ACHN (cell line): Measurements from ENCODE around the gene SYDE1.

Experiments used
- DNase-seq: peaks from one replicate; pipeline ENCODE4 v3.0.0-alpha.2; 2015
- in situ Hi-C: cut with HindIII; loops from 2 replicates; pipeline ENCODE4 v1.10.0; 2017; ENCODE audit warnings: low sequenced_read_pairs, low pct_ligation_motif_present, low pct_unique_long_range_greater_than_20kb

SYDE1 gene

DNA sequence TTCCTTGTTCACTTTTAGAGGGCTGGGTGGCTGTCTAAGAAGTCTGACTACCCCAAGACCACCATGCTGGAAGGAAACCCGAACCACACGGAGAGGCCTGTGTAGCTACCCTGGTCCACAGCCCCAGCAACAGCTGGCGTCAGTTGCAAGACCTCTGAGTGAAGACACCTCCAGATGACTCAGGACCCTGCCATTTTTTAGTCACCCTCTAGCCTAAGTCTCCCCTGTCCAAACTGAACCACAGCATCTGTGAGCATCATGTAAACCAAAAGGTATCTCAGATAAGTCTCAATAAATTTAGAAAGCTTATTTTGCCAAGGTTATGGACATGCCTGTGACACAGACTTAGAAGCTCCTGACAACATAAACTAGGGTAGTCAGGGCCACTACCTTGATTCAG is 2.2 kb upstream of the SYDE1 start:
- in situ Hi-C loops = no loop called here

DNA sequence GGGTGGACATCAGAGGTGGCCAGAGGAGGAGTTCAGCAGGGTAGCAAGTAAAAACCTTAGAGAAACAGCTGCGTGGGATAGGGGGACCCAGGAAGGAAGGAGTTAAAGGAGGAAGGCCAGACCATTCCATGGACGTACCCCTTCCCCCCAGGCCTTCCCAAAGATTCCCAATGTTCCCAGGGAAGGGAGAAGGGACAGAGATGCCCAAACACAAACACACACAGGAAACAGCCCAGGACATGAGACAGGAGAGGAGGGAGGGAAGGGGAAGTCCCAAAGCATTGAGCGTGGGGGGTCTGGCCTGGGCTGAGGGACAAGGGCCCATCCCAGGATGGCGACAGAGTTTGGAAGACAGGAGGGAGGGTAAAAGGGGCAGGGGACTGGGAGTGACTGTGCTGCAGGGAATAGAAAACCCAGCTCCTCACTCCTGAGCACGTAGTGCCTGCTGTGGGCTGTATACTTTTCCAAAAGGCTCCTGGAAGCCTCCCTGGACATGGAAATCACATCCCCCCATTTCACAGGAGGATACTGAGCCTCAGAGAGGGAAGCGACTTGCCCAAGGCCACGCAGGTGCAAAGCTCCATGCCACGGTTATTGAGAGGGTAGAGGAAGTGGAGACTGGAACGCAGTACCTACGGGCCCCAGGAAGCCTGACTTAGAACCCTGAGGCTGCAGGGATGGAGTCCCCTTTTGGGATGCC is 1.1 kb downstream of the SYDE1 start:
- DNase-seq = no peak
- in situ Hi-C loops = no loop called here

More for the DNA sequence above, 2.2 kb upstream of the SYDE1 start:
- no peak for DNase-seq

GRCh38 chr19:15108845-15109767 is 1.9 kb downstream of the SYDE1 start:
- in situ Hi-C loops = no loop called here
- DNase-seq = no peak

- DNase-seq = no peak
- in situ Hi-C loops = no loop called here
Measured at GRCh38 chr19:15109768-15110417, 2.7 kb downstream of the SYDE1 start.

DNA sequence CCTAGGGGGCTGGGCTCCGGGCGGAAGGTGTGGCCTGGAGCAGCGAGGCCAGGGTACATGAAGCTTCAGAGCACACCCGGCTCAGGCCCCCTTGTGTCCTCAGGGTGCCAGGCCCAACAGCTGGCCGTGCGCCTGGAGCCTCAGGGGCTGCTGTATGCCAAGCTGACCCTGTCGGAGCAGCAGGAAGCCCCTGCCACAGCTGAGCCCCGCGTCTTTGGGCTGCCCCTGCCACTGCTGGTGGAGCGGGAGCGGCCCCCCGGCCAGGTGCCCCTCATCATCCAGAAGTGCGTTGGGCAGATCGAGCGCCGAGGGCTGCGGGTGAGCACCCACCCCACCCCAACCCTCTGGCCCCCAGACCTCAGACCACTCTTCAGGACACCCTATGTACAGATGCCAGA is 3.2 kb downstream of the SYDE1 start:
- no peak for DNase-seq
- in situ Hi-C loops = no loop called here

- DNase-seq = no peak
- in situ Hi-C loops = no loop called here
Measured at GRCh38 chr19:15111758-15112157, 4.6 kb downstream of the SYDE1 start.

- DNase-seq = no peak
- in situ Hi-C loops = no loop called here
Measured at GRCh38 chr19:15112385-15112784, 5.2 kb downstream of the SYDE1 start.

DNA sequence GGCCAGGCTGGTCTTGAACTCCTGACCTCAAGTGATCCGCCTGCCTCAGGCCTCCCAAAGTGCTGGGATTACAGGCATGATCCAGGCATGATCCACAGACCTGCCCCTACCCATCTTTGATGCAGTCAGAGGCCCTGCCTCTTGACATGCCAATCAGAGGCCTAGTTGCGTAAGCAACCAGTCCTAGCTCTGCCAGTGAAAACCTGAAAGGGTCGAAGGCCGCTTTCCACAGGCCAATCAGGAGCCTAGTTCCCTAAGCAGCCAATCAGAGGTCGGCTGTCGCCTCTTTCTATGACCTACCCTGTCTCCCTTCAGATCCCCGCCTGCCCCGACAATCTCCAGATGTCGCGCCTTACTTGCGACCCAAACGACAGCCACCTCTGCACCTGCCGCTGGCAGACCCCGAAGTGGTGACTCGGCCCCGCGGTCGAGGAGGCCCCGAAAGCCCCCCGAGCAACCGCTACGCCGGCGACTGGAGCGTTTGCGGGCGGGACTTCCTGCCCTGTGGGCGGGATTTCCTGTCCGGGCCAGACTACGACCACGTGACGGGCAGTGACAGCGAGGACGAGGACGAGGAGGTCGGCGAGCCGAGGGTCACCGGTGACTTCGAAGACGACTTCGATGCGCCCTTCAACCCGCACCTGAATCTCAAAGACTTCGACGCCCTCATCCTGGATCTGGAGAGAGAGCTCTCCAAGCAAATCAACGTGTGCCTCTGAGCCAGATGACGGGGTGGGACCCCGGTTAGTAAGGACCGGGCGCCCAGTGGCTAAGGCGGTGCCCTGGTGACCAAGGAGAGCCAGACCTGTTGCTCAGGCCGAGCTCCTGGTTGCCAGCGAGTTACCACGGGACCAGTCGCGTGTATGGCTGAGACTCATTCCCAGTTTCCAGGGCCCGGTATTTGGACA is 6.3 kb downstream of the SYDE1 start:
- in situ Hi-C loops = no loop called here

DNA sequence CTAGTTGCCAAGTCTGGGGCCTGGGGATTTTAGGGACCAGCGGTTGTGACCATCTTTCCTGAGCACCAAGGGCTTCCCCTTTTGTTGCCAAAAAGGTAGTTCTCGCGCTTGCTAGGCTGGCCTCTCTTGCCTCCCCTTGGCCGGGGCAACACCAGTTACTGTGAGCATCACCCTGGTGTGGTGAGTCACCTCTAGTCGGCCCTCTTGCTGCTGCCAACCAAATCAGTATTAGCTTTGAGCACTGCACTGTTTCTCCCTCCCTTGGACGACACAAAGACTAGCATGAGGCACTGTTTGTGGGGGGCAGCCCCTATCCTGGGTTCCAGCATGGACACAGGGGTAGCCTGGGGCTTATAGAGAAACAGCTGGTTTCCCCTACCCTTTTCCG is 6.9 kb downstream of the SYDE1 start:
- in situ Hi-C loops = no loop called here
- DNase-seq = no peak

More for the DNA sequence above, 6.3 kb downstream of the SYDE1 start:
- no peak for DNase-seq

DNA sequence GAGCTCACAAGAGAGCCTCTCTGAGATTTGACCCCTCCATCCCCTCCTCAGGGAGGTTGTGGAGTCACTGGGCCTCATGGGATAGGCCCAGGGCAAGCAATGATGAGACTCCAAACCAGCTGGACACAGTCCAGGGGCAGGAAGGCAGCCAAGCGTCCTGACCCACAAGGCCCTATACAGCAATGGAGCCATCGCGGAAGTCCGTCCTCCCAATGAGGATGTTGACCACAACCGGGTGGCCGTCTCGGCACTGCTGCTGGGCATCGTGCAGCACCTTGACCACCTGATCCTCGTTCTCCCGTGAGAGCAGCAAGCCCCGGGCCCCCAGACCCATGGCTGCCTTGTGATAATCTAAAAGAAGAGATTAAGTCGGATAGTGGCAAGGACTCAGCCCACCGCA is 7.9 kb downstream of the SYDE1 start:
- no peak for DNase-seq
- in situ Hi-C loops = no loop called here

- in situ Hi-C loops = no loop called here
- DNase-seq = no peak
Measured at GRCh38 chr19:15115762-15116615, 8.8 kb downstream of the SYDE1 start.

GRCh38 chr19:15116856-15117255 is 9.7 kb downstream of the SYDE1 start:
- in situ Hi-C loops = no loop called here
- no peak for DNase-seq

DNA sequence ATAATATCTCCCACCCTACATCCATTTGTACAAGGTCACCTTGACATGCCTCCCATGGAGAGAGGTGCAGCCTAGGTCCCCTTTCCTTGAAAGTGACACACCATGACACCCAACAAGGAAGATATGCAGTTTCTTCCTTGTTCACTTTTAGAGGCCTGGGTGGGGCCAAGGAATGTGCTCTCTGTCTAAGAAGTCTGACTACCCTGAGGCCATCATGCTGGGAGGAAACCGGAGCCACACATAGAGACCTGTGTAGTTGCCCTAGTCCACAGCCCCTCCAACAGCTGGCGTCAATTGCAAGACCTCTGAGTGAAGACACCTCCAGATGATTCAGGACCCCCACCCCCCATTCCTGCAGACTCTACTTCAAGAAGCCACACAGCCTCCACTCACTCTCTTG is 11.0 kb downstream of the SYDE1 start:
- in situ Hi-C loops = no loop called here

DNA sequence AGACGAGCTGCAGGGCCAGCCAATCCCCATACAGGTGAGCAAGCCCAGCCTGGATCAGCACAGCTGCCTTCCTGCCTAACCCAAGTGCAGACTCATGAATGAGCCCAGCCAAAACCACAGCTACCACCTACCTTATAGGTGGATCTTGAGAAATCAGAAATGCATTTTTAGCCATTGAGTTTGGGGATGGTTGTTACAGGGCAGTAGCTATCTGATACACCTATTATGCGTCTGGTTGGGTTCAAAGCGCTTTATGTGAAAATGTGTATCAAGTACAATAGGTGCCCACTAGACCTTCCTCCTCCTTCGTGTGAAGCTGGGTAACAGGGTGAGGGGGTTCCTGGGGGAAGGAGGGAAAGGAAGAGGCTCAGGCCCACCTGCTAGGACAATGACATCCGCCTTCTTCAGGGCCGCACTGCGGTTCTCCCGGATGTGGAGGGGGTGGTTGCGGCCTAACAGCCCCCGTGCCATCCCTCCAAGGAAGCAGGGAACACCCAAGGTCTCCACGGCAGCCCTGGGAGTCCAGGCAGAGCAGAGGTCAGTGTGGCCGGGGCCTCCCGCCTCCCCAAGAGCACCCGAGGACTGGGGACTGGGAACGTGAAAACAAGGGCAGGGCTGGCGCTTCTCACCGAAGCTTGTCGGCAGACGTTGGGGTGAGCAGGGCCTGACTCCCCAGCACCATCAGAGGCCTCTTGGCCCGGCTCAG is 11.7 kb downstream of the SYDE1 start:
- in situ Hi-C loops = no loop called here
- DNase-seq = no peak

More for the DNA sequence above, 11.0 kb downstream of the SYDE1 start:
- no peak for DNase-seq

DNA sequence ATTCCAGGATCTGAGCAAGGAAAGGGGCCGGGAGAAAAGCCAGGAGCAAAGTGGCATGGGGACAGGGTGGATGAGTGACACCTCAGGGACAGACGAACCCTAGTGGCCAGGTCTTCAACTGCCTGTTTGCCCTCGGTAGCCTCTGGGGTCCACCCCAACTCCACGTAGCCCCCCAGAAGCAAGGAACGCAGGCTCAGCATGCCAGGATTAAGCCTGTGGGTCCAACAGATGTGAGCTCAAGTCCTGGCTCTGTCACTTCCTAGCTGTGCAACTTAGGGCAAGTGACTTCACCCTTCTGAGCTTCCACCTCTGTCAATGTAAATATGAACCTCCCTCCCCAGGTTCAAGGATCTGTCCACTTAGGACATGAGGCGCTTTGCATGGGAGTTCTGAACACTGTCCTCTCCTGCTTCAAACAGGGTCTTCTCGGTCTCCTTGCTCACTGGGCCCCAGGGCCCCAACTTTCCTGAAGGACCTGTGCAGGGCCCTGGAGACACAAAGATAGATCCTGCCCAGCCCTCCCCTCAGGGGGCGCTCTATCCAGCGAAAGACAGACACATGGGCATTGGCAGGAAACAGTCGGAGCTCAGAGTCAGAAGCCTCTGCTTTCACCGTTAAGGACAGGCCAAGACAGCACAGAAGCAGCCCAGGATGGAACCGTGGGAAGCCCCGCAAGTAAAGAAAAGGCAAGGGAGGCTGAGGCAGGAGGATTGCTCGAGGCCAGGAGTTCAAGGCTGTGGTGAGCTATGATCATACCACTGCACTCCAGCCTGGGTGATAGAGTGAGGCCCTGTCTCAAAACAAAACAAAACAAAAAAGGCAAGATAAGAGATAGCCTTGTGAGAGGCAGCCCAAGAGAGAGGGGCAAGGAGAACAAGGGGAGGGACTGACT is 13.2 kb downstream of the SYDE1 start:
- in situ Hi-C loops = no loop called here
- no peak for DNase-seq

- DNase-seq = no peak
- in situ Hi-C loops = no loop called here
Measured at GRCh38 chr19:15122331-15123030, 15.3 kb downstream of the SYDE1 start.
